GM21526 (cell line): ENCODE measurements around the gene SSUH2.

Experiments
- ATAC-seq: cut with Tn5 transposase; IDR thresholded peaks from one replicate; pipeline ENCODE4 v1.9.1; 2021; ENCODE audit warnings: moderate library complexity; ENCODE audit not compliant: unreplicated experiment, low FRiP score

Gene SSUH2

GRCh38 chr3:8618950-8619349 lies 25.6 kb downstream of the SSUH2 start:
- no peak for ATAC-seq

- ATAC-seq = no peak
These were observed 26.7 kb downstream of the SSUH2 start for GRCh38 chr3:8617921-8618320.

GRCh38 chr3:8610951-8611350 lies 33.6 kb downstream of the SSUH2 start:
- ATAC-seq = no peak

DNA sequence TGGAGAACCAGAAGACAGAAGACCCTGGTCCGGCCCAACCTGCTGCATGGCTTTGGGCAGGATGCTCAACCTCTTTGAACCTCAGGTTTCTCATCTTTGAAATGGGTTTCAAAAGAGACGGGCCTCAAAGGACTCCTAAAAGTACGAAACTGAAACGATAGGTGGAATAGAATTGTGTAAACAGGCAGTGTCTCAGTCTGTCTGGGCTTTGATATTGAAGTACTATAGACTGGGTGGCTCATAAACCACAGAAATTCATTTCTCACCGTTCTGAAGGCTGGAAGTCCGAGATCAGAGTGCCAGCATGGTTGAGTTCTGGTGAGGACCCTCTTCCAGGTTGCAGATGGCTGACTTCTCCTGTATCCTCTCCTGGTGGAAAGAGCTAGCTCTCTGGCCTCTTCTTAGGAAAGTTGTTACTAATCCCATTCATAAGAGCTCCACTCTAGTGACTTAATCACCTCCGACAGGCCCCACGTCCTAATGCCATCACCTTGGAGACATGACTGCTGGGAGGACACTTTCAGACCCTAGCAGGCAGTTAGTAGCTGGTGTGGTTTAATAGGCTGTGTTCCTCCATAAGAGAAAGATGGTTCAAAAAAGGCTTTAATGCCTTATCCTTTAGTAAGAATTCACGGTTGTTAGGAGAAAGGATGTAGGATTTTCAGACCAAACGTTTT lies 35.7 kb downstream of the SSUH2 start:
- no peak for ATAC-seq

DNA sequence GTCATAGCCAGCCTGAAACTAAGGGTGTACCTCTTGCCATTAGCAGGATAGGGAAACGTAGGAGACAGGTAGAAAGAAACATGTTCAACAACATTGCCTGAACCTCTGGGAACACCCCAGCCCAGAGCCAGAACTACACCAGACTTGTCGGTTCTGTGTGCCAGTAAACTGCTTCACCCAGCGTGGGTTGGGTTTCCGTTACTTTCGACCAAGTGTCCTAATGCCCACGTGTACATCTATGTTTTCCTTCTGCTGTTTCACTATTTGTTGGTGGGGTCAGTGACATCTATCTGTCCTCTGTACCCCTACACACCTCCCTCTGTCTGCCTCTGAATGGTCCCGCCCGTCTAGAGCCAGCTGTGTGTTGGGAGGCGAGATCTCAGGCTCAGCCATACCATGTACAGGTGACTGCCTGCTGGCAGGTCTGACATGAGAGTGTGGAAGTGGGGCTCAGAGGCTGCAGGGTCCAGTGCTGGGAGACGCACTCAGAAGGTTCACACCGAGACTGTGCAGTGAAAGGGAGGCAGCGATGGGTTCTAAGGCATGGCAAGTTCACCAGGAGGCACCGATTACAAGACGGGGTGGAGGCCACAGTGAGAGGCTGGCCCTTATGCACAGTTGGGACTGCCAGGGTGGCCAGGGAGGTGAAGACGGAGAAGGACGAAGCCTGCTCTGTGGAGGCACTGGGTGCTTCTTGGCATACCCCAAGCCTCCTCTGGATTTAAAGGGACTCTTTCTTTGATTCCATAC lies 36.4 kb downstream of the SSUH2 start:
- no peak for ATAC-seq

DNA sequence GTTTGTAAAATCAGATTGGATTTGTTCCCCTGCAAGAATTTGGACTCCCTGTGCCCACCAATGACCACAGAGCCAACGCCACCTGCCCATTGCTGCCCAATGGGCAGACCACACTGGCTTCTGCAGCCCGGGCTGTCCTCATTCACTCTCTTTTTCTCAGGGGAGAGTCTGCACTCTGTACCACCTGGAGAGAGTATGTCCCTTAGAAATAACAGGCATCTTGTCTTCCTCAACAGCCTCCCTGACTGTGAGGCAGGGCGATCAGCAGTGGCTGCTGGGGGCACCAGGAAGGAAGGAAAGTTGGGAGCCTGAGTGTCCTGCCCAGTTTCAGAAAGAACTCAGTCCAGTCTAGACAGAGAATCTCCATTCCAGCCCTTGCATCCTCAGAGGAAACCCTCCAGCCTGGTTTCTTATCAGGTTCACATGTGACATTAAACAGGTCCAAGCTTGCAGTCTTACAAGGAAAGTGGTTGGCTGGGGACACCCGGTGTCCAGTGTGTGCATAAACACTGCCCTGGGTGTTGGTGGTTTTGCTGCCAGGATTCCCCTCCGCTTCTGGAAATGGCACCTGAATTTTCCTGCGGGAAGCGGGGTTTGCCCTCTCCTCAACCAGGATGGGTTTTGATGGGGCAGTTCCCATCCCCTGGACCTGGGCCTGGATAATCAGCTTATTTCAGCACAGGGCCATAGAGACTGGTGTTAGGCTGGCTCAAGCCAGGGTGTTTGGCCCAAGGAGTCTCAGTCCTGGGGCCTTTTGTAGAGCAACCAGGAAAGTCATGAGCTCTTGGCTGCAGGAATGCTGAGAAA lies 37.2 kb downstream of the SSUH2 start:
- ATAC-seq = peak; percentile 58

GRCh38 chr3:8606701-8607231 lies 37.8 kb downstream of the SSUH2 start:
- ATAC-seq = no peak

DNA sequence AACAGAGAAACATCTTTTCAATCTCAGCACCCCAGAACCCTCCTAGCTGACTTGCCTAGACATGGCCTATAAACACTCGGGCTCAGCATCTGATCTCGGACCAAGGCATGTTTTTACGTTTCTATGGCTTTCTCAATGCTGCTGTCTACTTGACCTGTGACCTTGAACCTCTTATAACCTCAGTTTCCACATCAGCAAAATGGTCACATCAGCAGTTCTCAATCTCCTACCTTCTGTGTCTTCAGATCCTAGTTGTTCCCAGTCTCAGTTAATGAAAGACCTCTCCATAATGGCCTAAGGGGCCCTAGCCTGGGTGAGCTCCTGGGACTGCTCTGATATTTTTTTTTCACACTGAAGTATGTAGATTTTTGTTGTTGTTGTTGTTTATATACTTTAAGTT lies 39.6 kb downstream of the SSUH2 start:
- no peak for ATAC-seq

DNA sequence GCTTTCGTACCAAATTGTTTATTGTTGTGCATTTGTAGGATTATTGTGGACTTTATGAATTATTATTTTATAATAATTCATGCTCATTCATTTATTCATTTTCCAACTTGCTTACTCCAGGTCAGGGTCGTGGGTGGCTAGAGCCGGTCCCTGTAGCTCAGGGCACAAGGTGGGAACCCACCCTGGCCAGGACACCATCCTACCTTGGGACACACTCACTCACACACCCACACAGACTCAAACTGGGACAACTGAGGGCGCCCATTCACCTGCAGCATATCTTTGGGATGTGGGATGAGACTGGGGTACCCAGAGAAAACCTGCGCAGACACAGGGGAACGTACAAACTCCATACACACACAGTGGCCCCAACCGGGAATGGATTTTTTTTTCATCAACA lies 40.6 kb downstream of the SSUH2 start:
- ATAC-seq = no peak

DNA sequence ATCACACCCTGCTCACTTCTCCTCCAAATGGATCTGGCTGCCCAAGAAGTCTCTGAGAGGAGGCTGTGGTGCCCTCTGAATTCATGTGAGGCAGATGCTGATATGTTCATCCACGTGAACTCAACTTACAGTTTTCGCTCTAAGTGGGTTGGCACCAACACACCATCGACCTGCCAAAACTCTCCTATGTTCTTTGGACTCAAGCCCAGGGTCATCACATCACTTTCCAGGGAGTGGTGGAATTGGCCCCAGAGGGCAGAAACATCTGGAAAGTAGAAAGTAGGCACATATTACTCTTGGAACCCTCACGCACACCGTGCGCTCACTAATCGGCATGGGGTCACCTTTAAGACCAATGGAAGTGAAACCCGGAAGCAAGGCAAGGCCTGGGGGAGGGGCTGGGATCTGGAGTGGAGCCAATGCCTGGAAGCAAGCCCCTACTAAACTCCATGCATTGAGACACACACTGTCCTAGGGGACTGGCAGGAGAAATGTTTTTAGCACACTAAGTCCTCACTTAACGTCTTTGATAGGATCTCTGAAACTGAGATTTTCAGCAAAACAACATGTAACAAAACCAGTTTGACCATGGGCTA lies 41.4 kb downstream of the SSUH2 start:
- no peak for ATAC-seq

DNA sequence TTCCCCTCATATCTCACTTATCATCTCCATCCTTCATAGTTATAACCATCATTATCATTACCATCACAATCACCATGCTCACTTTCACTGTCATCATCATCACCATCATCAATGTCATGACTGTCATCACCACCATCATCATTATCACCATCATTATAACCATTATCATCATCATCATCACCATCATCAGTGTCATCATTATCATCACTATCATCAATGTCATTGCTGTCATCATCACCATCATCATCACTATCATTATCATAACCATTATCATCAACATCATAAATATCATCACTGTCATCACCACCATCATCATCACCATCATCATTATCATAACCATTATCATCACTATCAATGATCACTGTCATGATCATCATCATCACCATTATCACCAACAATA lies 44.1 kb downstream of the SSUH2 start:
- no peak for ATAC-seq

DNA sequence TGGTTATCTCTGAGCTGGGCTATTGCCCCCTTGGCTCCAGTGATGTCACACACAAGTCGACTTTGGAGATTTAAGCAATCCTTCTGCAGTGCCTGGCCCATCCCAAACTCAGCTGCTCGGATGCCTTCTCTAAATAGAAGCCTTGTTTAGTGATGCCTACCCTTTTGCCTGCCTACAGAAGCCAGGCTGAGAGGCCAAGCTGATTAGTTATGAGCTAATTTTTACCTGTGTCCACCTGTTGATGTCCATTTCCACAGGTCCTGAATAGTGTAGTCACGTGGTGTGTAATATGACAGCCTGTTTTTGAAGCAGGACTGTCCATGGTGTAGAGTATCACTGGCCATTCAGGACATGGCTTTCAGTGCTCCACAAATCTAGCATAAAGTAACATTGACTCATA lies 45.5 kb downstream of the SSUH2 start:
- no peak for ATAC-seq

GRCh38 chr3:8597219-8597853 lies 47.3 kb downstream of the SSUH2 start:
- no peak for ATAC-seq

- ATAC-seq = no peak
These were observed 48.0 kb downstream of the SSUH2 start for GRCh38 chr3:8596321-8597218.

- ATAC-seq = no peak
These were observed 48.9 kb downstream of the SSUH2 start for GRCh38 chr3:8595695-8596115.

GRCh38 chr3:8595252-8595651 lies 49.3 kb downstream of the SSUH2 start:
- no peak for ATAC-seq

DNA sequence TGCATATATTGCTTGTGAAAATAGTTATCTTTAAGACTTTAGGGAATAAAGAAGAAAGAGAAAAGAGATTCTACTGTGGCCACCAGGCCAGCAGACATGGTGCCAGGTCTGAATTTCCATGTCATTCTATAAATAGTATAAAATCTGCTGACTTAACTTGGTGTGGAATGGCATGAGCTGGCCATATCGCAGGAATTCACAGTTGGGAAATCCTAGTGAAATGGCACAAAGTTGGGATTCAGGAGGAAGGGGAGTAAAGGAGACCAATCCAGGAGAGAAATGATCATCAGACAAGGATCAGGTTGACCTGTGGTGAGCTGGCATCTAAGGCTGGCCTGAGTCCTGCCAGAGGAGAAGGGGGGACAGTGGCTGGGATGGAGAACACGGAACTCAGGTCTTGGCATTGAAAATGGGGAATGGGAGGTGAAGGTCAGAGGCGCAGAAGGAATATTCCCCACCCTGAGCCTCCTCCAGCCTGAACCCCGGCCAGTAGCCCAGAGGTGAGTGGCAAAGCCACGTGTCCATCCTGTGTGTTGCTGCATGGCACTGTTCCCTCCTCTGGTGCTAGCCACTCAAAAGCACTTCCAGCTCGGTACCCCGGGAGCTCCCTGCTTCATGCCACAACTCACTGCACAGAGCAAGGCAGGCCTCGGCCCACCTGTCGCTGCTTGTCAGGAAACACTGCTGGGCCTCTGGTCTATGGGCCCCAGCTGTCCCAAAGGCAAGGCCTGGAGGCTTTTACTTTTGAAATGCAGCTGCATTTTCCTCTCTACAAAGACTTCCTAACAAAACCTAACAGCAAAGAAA lies 51.4 kb downstream of the SSUH2 start:
- ATAC-seq = no peak

DNA sequence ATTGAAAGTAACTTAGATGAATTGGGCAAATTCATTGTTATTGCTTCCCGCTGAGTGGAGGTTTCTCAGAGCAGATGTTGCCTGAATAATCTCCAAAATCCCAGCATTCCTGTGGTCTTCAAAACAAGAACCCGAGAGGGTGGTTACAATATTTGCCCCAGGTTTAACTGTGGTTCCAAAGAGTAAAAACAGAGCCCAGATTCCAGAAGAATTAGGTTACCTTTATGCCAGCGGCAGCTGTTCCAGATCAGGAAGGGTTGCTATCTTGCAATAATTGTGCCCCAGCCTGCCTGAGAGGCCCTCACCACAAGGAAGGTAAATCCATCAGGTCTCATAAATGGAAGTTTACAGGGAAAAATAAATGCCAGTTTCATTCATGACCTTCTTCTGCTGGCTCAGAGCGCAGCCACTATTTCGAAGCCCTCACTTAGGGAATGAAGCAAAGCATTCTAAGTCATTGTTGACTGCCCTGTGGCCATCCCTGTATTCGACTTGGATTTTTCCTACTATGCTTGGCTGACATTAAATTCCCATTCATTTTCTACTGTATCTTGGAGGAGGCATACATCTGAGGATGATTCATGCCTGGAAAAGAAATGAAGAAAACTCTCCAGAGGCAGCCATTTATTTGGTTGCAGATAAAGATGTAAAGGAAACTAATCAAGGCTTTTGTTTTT lies 54.6 kb downstream of the SSUH2 start:
- ATAC-seq = no peak
